A673 (cell line): ENCODE data around the gene ZNF630.

ENCODE experiments used
- CTCF ChIP-seq: fragments of 300-800, 200-600 bp; sonication (generic); conservative IDR thresholded peaks from 2 replicates; pipeline ENCODE4 v1.5.1; 2017; ENCODE audit warnings: low read depth, mild to moderate bottlenecking, antibody characterized with exemption, low read length, moderate library complexity, mixed read lengths
- EZH2 ChIP-seq: fragments of 200-600 bp; sonication (generic); IDR thresholded peaks from 2 replicates; pipeline ENCODE4 v1.6.1; 2017; ENCODE audit warnings: borderline replicate concordance, low read depth, mild to moderate bottlenecking, mixed read lengths, antibody characterized with exemption, low read length; ENCODE audit not compliant: poor library complexity, severe bottlenecking

GRCh38 chrX:48071986-48072605 lies 656 bp upstream of the ZNF630 start:
- TF ChIP-seq CTCF: no peak
- TF ChIP-seq EZH2: no peak
